ENCODE results near the gene DOK3. TPM values are rescaled to one million over a fixed set of nuclear protein-coding genes. Genes with fewer than 3 reads are reported as not detected.

Gene DOK3
- total and polyA plus RNA-seq, 2 of the 13 experiments (the other 11 are each of a cell fraction or from before 2014, with no cell fraction given) = 1.4 to 1.5 TPM

GRCh38 chr5:177553671-177554429 lies 44.2 kb upstream of the DOK3 start (continued):
- TF ChIP-seq, protein P1, sequence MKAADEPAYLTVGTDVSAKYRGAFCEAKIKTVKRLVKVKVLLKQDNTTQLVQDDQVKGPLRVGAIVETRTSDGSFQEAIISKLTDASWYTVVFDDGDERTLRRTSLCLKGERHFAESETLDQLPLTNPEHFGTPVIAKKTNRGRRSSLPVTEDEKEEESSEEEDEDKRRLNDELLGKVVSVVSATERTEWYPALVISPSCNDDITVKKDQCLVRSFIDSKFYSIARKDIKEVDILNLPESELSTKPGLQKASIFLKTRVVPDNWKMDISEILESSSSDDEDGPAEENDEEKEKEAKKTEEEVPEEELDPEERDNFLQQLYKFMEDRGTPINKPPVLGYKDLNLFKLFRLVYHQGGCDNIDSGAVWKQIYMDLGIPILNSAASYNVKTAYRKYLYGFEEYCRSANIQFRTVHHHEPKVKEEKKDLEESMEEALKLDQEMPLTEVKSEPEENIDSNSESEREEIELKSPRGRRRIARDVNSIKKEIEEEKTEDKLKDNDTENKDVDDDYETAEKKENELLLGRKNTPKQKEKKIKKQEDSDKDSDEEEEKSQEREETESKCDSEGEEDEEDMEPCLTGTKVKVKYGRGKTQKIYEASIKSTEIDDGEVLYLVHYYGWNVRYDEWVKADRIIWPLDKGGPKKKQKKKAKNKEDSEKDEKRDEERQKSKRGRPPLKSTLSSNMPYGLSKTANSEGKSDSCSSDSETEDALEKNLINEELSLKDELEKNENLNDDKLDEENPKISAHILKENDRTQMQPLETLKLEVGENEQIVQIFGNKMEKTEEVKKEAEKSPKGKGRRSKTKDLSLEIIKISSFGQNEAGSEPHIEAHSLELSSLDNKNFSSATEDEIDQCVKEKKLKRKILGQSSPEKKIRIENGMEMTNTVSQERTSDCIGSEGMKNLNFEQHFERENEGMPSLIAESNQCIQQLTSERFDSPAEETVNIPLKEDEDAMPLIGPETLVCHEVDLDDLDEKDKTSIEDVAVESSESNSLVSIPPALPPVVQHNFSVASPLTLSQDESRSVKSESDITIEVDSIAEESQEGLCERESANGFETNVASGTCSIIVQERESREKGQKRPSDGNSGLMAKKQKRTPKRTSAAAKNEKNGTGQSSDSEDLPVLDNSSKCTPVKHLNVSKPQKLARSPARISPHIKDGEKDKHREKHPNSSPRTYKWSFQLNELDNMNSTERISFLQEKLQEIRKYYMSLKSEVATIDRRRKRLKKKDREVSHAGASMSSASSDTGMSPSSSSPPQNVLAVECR (CRISPR knock-in tag; IDR thresholded peaks at IDR 0.05; ENCODE audit: borderline replicate concordance) = peak; percentile 26; the same call in 1 of the 2 replicates
- TF ChIP-seq ZNF558 (CRISPR knock-in tag; IDR thresholded peaks at IDR 0.05; ENCODE audit: borderline replicate concordance) (no peak), IRF2 (CRISPR knock-in tag; IDR thresholded peaks at IDR 0.05) (no peak), PHF8 (CRISPR knock-in tag; IDR thresholded peaks at IDR 0.05) (peak; percentile 38; the same call in 1 of the 2 replicates), ELF4 (CRISPR knock-in tag; IDR thresholded peaks at IDR 0.05; ENCODE audit: borderline replicate concordance) (no peak), ZNF773 (CRISPR knock-in tag; IDR thresholded peaks at IDR 0.05; ENCODE audit: borderline replicate concordance) (0 out of 2 replicates have a peak, but pooled peaks have one; percentile 59)
- TF ChIP-seq, protein P2, sequence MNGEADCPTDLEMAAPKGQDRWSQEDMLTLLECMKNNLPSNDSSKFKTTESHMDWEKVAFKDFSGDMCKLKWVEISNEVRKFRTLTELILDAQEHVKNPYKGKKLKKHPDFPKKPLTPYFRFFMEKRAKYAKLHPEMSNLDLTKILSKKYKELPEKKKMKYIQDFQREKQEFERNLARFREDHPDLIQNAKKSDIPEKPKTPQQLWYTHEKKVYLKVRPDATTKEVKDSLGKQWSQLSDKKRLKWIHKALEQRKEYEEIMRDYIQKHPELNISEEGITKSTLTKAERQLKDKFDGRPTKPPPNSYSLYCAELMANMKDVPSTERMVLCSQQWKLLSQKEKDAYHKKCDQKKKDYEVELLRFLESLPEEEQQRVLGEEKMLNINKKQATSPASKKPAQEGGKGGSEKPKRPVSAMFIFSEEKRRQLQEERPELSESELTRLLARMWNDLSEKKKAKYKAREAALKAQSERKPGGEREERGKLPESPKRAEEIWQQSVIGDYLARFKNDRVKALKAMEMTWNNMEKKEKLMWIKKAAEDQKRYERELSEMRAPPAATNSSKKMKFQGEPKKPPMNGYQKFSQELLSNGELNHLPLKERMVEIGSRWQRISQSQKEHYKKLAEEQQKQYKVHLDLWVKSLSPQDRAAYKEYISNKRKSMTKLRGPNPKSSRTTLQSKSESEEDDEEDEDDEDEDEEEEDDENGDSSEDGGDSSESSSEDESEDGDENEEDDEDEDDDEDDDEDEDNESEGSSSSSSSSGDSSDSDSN (CRISPR knock-in tag; IDR thresholded peaks at IDR 0.05) = peak; percentile 39; the same call in 1 of the 2 replicates
- TF ChIP-seq, protein P3, sequence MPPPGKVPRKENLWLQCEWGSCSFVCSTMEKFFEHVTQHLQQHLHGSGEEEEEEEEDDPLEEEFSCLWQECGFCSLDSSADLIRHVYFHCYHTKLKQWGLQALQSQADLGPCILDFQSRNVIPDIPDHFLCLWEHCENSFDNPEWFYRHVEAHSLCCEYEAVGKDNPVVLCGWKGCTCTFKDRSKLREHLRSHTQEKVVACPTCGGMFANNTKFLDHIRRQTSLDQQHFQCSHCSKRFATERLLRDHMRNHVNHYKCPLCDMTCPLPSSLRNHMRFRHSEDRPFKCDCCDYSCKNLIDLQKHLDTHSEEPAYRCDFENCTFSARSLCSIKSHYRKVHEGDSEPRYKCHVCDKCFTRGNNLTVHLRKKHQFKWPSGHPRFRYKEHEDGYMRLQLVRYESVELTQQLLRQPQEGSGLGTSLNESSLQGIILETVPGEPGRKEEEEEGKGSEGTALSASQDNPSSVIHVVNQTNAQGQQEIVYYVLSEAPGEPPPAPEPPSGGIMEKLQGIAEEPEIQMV (CRISPR knock-in tag; IDR thresholded peaks at IDR 0.05; ENCODE audit: low read depth) = no peak
